Occipital lobe (tissue), 2 donors: ENCODE data around the gene THADA. TPM values are rescaled to one million over a fixed set of nuclear protein-coding genes. Genes with fewer than 3 reads are reported as not detected.
"Not testable (repeated sequence)": the region's sequence is repeated elsewhere in the genome, so short reads cannot be mapped to it uniquely, and the experiment has no call there.

Source experiments
- DNase-seq: peaks from one replicate; lab custom pipeline; 2025; lab: John Stamatoyannopoulos, UW
- total RNA-seq: library from RNA; depleted of rRNA; stranded (reverse); fragments of >200 nt; gene quantifications from one replicate; pipeline ENCODE4 v1.2.3, GENCODE V29; 2014

The THADA gene
- total RNA-seq, 1 donor from 2014 or later = 40.9 TPM

- DNase-seq = no peak
Observed at GRCh38 chr2:43417300-43417699, 178.5 kb downstream of the THADA start.

- no peak for DNase-seq
Observed at GRCh38 chr2:43415592-43415991, 180.2 kb downstream of the THADA start.

GRCh38 chr2:43414586-43415135 lies 181.2 kb downstream of the THADA start:
- DNase-seq = no peak

GRCh38 chr2:43414033-43414432 lies 181.8 kb downstream of the THADA start:
- no peak for DNase-seq

GRCh38 chr2:43412114-43412753 lies 183.6 kb downstream of the THADA start:
- DNase-seq = no peak

GRCh38 chr2:43410055-43410604 lies 185.7 kb downstream of the THADA start:
- no peak for DNase-seq

GRCh38 chr2:43408407-43409160 lies 187.3 kb downstream of the THADA start:
- DNase-seq = no peak

- DNase-seq = no peak
Observed at GRCh38 chr2:43407935-43408334, 187.9 kb downstream of the THADA start.

GRCh38 chr2:43406651-43407279 lies 189.1 kb downstream of the THADA start:
- no peak for DNase-seq

- no peak for DNase-seq
Observed at GRCh38 chr2:43405829-43406228, 190.0 kb downstream of the THADA start.

- DNase-seq = peak; percentile 39
Observed at GRCh38 chr2:43402452-43402937, 193.3 kb downstream of the THADA start.

GRCh38 chr2:43402002-43402401 lies 193.8 kb downstream of the THADA start:
- DNase-seq = no peak

GRCh38 chr2:43400508-43400907 lies 195.3 kb downstream of the THADA start:
- no peak for DNase-seq

- no peak for DNase-seq
Observed at GRCh38 chr2:43399515-43400264, 196.1 kb downstream of the THADA start.

- no peak for DNase-seq
Observed at GRCh38 chr2:43399098-43399497, 196.7 kb downstream of the THADA start.

GRCh38 chr2:43397821-43398220 lies 198.0 kb downstream of the THADA start:
- no peak for DNase-seq

- no peak for DNase-seq
Observed at GRCh38 chr2:43397411-43397810, 198.4 kb downstream of the THADA start.

GRCh38 chr2:43396344-43396743 lies 199.5 kb downstream of the THADA start:
- DNase-seq = not testable (repeated sequence)

- DNase-seq = no peak
Observed at GRCh38 chr2:43393918-43394317, 201.9 kb downstream of the THADA start.

GRCh38 chr2:43391878-43392215 lies 204.0 kb downstream of the THADA start:
- DNase-seq = no peak

GRCh38 chr2:43391201-43391877 lies 204.5 kb downstream of the THADA start:
- DNase-seq = no peak
